Subcutaneous adipose tissue (tissue), 4 donors: ENCODE measurements around the gene SNTG2. TPM values are rescaled to one million over a fixed set of nuclear protein-coding genes. Genes with fewer than 3 reads are reported as not detected.

Experiments used
- CTCF ChIP-seq: fragments of 450-650 bp; IDR thresholded peaks from one replicate; pipeline ENCODE4 v1.5.1; 2016; ENCODE audit warnings: low read depth, mild to moderate bottlenecking, control low read depth, antibody characterized with exemption, moderate library complexity
- total RNA-seq, 4 donors: library from RNA; depleted of rRNA; stranded (reverse); fragments of >200 nt; gene quantifications; one replicate each; pipeline ENCODE4 v1.1.0, GENCODE V29; 2016

Gene SNTG2
- total RNA-seq, 4 donors from 2014 or later, result 4.2 to 17.4 (median 11.3) TPM

DNA sequence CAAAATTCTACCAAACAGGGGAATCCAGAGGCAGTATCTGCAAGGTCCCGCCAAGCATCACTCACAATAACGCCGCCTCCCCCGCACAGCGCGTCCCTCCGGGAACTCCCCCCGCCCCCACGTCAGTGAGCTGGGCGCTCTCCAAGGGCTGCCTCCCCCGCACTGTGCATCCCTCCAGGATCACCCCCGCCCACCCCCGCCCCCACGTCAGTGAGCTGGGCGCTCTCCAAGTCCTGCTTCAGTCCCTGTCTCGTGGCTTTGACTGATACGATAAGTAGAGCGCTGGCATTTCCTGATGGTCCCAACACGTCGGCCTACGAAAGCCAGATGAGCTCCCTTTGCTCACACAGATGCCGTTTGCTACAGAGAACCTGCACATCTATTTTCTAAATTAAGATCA lies 331.9 kb downstream of the SNTG2 start:
- TF ChIP-seq CTCF, result no peak

DNA sequence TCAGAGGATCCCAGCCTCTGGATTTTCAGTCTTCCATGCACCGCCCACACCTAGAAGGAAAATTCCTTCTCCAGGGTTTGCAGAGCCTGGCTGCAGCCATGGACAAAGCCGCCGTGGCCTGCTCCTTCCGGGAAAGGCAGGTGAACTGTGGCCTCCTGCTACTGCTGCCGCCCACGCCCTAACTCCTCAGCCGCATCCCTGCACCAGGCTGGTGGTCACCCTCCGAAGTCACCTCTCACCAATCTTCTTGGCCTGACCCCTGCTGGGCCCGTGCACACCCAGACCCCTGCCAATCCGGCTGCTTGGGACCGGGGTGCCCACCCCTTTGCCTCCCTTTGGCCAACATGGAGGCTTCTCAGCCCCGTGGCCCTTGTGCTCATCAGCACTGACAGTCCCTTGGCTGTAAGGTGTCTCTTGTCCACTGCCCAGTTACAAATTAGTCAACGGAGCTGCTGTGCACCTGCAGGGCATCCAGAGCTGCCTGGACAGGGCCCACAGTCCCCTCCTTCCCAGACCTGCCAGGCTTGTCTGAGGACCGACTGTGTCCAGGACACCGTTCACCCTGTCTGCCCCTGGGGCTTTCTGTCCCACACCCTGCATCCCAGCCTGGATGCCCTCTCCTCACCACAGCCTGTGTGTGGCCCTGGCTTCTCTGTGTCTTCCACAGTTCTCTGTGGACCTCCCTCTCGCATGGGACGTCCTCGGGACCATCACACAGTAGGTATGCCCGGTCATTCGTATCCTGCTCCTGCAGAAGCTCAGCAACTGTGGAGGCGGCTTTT lies 332.6 kb downstream of the SNTG2 start:
- TF ChIP-seq CTCF, result no peak

DNA sequence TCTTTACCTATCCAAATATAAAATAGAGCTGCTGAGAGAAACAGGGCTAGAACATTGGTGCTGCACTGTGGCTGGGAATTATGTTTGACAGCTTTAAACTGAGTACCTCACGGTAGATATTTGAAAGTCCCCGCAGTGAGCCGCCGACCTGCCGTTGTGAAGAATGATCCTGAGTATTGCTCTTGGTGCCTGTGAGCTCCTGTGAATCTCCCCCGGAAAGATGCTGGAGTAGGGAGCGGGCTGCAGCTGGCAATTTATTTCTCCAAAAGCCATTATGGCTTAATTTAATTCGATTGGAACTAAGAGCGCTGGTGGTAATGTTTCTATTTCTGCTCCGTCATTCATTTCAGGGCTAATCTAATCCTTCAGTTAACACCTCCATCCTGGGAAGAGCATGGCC lies 333.2 kb downstream of the SNTG2 start:
- TF ChIP-seq CTCF, result no peak

DNA sequence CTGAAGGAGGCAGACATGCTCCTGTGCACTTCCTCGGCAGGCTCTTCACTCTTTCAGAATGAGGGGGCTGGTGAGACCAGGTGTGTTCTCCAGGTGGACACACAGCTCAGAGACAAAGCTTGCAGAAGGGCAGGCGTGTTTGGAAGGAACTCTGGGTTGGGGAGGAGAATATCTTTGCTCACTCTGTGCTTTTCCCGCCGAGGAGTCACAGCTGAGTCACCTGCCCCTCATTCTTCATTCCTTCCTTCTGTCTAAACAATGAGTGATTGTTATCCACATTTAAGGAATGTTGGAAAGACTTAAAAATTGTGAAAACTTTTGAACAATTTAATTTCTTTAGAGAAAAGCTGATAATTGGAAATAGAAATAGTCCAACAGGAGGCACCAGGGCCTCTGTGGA lies 336.3 kb downstream of the SNTG2 start:
- TF ChIP-seq CTCF, result no peak

- TF ChIP-seq CTCF, result no peak
Observed at GRCh38 chr2:1287427-1287826, 336.8 kb downstream of the SNTG2 start.

GRCh38 chr2:1294900-1295299 lies 344.3 kb downstream of the SNTG2 start:
- TF ChIP-seq CTCF, result no peak

- TF ChIP-seq CTCF, result no peak
Observed at GRCh38 chr2:1295740-1296139, 345.1 kb downstream of the SNTG2 start.
